ENCODE data around the gene DMGDH. TPM values are rescaled to one million over a fixed set of nuclear protein-coding genes. Genes with fewer than 3 reads are reported as not detected.

DMGDH gene
- 0.65 TPM for polyA plus RNA-seq (2013, experiment 1 of 2; ENCODE audit: insufficient read length)
- polyA plus RNA-seq (2013, experiment 2 of 2; ENCODE audit: insufficient read length) = 0.43 TPM

DNA sequence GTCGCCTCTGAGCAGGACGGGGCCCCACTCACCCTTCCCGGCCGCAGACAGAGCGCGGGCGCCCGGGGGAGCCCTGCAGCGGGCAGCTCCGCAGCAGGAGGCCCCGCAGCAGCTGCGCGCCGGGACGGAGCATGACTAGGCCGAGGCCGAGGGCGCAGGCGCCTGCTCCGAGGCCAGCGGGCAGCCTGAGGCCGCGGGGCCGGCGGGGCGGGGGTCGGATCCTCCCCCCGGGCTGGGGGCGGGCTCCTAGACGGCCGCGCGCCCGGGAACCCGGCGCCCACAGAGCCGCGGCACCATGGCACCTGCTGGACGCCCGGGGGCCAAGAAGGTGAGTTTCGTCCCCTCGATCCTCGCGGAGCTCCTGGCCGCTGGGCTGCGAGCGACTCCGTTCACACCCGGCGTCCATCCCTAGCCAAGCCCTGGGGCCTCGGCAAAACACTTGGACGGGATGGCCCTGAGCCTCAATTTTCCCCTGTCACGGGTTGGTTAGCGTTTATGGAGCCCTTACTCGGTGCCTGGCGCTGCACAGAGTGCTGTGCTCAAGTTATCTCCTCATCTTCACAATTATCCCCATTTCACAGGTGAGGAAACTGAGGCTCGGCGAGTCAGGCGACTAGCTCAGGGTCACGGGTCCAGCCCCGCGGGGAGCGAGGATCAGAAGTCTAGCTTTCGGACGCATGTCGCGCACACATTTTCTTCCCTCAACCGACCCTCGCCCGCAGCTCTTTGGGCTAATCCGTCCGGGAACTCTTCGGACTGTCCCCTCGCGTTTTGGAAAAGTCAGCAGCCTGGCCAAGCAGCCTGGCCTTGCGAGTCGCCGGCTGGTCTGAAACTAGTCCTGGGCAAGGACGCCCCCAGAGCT is at the start of gene DMGDH, which contains the start of gene BHMT2:
TSS of gene DMGDH (minus strand) at position 187 of the 862 bp plus-strand sequence. CDS start at position 133, 54 bp downstream.
TSS of gene BHMT2 (plus strand) at position 280 of the 862 bp plus-strand sequence. CDS start at position 296, 16 bp downstream.
- peak; percentile 49 for DNase-seq

DNA sequence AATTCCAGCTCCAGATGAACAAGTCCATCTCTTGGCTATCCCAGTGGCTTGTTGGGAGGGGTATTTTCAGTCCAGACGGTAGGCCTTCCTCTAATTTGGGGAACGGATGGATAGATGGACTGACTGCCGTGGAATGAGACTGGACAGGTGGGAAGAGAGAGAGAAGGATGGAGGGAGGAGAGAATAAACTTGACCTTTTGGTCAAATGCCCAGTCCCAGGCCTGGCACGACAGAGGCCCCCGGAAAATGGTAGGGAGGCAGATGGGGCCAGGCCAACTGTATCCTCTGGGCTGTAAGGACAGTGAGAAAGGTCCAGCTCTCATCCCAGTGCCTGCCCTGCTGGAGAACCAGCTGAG is 43.2 kb upstream of the DMGDH start:
- DNase-seq = no peak

DNA sequence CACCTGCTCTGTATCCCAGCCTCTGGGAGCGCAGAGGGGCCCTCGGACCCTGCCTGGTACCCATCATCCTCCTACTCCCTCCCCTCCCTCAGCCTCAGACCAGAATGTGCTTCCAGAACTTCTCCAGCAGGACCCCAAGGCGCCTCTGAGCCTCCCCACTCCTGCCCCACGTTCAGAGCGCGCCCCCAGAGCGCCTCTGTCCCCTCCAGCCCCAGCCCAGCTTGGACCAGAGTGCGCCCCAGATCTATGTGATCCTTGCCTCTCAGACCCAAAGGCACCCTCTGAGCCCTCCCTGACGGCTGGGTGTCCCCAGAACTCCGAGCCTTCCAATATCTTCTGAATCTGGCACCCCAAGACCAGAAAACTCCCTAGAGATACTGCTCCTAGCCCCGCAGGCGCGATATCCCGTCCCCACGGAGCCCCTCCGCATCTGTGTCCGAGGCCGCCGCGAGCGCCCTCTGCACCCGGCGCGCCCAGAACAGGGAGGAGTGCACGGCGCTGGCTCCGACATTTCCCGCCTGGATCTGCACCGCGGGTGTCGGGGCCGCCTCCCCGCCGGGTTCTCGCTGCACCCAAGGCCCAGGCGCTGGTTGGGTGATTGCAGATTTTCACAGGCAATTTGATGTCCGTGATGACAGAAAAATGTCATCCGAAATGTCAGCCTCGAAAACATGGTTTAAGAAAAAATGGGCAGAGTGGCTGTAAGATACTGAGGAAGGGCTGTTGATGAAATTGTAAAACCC is 42.7 kb upstream of the DMGDH start:
- DNase-seq = no peak

DNA sequence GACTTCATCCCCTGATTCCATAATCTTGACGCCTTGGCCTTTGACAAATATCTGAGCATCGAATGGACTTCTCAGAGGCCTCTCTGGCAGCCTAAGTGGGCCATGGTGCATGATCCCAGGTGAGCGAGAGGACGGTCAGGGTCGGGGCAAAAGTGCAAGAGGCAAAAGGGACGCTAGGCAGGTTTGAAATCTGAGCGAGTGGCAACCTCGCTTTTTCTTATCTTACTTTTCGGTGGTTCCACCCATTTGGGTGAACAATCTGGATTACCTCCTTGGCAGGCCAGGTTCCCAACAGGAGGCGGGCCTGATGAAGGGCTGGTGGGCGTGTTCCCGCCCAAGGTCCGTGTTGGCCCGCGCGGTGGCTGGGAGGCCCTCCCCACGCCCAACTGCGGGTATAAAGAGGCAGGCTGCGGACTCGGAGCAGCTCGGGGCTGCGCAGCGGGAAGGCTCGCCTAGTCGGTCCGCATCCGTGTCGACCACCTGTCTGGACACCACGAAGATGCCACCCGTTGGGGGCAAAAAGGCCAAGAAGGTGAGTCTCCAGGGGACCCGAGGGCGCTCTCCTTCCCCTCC is 42.0 kb upstream of the DMGDH start, which contains the start of gene BHMT:
TSS of gene BHMT (plus strand) at position 423 of the 573 bp plus-strand sequence. CDS start at position 500, 77 bp downstream.
- DNase-seq = no peak

DNA sequence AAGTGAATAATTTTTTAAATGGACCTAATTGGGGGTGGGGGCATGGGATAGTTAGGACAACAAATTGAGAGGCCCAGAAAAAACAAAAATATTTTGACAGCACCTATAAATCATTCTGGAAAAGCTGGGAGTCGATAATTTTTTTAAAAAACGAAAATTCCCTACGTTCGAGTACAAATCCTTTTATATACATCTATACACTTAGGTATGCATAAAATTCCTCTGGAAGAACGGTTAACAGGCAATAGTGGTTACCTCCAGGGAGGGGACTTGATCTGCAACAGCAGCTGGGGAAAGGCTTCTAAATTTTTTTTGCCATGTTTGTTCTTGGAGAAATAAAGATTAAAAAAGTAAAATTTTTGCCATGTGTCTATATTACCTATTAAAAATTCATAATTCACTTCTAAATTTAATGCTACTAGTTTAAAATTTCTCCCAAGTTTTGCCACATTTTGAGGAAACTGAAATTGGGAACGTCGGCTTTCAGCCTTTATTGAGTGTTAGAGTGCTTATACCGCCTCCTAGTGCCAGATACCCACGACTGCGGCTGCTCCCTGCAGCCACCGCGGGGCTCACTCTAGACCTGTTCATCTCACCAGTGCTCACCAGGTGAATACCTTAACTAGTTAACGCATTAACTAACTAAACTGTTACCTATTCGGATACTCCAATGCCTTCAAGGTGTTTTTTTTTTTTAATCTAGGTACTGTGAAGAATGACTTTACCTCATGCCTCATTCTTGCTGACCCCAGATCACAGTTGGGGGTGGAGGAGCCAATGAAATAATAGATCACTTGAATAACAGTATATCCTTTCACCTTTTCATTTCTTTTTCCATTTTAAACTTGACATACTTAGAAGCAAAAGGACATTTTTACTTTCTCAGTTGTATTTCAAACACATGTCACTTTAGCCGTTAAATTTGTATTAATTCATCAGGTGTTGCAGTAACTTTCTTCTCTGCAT is 40.3 kb upstream of the DMGDH start:
- DNase-seq = no peak

DNA sequence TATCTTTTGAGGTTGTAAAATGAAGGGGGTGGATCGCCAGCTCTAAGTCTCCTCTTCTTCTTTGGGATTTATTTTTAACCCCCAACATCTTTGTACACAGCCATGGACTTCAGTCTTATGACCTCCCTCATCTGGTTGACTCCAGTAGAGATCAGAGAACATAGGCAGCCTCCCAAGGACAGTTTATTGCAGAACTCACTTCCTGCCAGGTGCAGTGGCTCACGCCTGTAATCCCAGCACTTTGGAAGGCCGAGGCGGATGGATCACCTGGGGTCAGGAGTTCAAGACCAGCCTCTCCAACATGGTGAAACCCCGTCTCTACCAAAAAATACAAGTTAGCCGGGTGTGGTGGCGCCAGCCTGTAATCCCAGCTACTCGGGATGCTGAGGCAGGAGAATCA is 39.3 kb upstream of the DMGDH start:
- DNase-seq = no peak

DNA sequence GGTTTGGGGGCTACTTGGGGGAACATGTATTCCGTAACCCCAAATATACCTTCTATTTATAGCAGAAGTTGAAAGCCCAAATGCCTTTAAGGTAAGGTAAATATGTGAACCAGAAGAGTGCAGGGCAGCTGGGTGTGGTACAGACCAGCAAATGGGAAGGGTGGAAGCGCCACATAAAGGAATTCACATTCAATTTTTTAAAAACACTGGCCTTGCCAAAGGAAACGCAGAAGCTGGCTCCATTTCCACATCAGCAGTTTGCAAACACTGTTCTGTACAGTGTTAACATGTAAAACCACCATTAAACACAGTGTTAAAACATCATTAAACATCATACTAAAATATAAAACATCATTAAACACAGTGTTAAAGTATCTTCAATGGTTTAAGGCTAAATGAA is 38.6 kb upstream of the DMGDH start:
- DNase-seq = no peak

DNA sequence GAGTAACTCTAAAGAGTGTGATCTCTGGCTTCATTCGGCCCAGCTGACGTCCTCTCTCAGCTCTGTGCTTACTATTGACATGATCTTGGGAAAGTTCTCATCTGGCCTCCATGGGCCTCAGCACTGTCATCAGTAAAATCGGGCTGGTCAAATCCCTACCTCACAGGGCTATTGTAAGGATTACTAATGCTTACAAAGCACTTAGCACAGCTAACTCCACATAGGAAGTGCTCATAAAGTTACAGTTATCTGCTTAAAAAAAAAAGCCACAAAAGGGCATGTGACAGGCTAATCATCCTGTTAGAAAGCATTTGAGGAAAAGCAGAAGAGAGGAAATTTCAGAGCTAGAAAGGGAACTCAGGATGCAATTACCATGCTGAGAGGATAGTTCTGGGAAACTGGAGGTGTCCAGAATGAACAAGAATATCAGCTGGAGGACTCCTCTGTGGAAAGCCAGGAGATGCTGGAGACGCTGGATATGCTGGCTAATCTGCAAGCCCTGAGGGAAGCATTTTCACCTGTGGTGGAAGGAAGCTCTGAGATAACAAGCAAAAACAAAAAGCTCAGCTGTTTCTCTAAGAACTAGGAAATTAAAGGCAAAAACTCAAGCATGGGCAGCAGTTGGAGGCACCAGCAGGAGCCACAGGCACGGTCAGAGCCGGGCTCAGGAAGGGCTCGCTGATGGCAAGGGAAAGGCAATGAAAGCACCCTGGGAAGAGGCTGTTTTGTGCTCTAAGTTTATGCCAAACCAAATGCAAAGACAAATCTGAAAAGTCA is 37.7 kb upstream of the DMGDH start:
- peak; percentile 7 for DNase-seq

DNA sequence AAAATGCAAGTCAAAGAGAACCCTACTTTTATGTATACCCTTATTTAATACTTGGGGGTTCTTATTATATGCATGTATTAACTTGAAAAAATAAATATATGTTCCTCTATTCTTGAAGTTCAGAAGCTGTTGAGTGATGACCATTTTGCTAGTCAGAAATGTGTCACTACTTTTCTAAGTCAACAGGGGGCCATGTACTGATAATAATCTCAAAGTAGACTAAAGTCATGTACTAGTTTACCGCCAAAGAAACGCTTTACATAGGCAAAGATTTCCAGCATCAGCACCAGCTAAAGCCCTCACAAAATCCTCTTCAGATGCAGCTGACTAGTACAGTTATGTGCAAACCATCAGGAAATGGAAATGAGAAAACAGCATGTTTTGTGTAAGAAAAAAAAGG is 36.4 kb upstream of the DMGDH start:
- no peak for DNase-seq

DNA sequence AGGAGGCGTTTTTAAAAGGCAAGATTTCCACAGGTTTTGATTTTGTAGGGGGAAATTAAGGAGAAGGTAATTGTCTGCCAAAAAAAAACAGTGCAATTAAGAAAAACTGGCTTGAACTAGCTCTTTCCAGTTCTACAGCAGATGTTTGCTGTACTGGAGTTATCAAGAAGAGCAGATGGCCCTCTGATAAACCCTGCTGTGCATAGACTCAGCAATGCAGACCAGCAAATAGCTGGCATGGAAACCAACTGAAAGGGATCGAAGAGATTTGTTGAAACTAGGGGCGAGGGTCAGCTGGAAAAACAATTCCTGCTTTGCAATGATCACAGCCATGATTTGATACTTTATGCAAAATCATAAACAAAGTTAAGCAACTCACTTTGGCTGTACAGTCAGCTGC is 24.3 kb upstream of the DMGDH start:
- no peak for DNase-seq

DNA sequence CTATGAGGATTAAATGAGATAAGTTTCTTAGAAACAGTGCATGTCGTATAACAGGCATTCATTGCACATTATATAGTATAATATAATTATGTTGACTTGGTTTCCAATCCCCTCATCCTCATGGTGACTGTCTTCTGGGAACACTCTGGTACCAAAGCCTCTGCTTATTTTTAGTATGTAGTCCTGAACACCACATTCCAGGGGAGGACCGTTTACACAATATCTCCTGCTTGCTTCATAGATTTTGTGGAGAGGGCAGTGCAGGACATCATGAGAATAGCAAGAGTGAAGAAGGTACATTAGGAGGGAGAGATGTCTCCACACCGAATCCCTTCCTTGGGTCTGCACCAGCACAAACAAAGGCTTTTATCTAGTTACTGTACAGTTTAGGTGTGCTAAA is 21.6 kb upstream of the DMGDH start:
- no peak for DNase-seq

DNA sequence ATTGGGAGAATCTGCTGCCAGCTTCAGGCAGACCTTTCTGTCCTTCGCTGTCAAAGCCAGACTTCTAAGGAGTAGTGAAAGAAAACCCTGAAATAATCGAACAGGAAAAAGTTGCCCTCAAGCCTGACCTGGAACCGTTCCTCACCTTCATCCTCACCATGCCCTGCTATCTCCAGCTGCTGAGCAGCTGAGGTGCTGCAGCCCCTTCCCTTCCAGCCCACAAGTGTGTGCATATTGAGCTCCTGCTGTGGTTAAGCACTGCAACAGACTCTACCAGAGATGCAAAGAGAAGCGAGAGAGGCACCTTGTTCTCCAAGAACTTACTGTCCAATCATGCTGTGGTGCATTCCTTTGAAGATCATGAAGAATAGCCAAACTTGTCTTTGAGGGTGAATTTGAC is 19.0 kb upstream of the DMGDH start:
- no peak for DNase-seq

DNA sequence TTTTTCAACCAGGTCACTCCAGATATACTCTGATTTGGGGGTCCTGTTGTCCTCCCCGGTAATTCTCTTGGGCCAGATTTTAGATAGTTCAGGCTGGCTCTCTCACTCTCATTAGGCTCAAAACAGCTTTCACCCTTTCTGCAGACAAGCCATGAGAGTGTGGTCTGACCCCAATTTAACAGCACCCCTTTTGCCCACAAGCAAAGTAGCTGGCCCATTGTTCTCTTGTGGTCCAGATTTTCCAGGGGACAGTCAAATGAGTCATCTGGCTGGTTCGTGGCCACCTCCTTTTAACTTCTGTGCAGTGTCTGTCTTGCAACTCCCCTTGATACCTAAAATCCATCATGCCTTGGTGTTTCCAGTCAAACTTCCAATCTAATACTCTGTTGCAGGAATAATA is 16.6 kb upstream of the DMGDH start:
- DNase-seq = no peak

DNA sequence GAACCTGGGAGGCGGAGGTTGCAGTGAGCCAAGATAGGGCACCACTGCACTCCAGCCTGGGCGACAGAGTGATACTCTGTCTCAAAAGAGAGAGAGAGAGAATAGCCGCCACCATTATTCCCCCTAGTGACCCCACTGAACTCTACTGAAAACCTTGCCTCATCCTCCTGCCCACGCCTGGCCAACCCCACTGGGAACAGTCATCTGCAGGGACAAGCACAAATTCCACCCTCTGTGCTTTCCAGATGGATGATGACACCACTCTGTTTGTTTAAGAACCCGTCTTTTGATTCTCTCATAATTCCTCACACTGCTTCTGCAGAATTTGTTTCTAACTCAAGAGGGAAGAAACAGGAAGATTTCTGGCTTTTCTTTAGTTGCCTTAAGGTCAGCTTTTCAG is 12.3 kb upstream of the DMGDH start:
- DNase-seq = no peak

DNA sequence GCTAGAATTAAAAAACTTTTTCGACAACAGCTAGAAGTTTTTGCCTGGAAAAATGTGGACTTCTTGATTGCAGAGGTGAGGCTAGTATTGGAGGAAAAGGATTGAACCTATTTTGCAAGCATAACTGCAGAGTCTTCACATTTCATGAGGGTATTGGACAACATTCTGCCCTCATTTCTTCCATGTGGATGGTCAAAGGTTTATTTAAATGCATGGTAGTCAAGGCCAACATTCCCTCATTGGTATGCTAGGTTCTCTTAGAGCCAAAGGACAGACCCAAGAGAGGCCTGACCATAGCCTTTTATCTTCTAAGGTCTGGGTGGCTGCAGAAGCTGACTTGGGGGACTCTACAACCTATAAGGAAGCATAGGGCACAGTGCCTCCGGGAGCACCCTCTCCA is 11.3 kb upstream of the DMGDH start:
- no peak for DNase-seq

DNA sequence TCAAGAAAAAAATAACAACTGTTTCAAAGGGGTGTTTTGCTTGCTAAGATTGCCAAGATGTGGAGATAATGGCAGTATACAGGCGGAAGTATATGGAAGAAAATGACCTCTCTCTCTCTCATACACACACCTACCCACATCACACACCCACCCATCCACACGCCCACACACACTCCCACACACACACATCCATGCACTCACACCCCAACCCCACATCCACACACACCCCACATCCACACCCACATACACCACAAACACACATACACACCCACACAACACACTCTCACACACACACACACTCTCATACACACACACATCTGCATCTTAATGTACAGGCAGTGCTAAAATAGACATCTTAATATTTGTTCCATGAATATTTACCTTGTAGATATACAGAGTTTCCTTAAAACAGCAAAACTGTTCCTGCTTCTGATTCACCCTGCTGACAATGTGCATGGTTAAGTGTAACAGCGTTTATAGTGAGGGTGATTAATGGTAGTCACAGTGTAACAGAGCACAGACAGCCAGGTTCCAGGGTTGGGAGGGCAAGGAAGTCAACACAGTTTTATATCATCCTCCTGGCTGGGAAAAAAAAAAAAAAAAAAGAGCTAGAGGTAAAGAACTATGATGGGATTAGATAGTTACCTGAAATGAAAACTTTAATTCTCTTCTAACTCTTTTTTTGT is 8.3 kb upstream of the DMGDH start:
- peak; percentile 14 for DNase-seq

DNA sequence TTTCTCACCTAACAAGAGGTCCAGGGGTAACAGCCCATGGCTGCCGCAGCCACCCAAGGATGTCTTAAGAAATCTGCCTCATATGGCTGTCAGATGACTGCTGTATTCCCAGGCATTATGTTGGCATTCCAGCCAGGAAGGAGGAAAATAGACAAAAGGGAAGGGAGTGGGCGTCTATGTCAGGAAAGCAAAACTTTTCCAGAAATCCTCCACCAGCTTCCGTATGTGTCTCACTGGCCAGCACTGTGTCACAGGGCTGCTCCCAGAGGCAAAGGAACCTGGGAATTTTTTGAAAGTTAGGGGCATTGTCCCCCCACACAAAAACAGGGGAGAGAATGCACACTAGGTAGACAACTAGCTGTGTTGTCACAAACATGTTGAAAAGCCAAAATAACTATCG is 7.3 kb upstream of the DMGDH start:
- no peak for DNase-seq

DNA sequence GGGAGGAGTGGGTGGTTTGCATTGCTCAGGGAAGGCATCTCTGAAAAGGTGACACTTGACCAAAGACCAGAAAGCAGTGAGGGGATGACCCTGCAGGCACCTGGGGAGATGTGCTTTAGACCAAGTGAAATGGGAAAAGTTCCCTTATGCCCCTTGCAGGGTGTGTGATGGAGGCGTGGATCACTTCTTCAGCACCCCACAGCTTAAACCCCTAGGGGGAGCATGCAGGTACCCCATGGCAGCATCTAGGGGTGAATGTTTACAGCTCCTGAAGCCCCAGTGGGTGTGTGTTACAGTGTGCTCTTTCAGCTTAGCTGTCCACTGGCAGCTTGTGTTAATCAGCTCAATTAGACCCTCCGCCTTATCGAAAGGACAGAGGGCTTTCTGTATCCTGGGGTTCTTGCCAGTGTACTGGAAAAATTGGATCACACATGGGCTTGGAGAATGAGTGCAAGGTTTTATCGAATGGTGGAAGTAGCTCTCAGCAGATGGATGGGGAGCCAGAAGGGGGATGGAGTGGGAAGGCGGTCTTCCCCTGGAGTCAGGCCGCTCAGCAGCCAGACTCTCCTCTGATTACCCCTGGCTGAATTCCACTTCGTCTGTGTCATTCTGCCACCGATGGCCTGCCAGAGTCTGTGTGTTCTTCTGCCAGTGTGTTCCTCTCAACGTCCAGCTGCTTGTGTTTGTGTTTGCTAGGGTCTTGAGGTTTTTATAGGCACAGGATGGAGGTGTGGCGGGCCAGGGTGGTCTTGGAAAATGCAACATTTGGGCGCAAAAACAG is 6.4 kb upstream of the DMGDH start:
- DNase-seq = no peak

DNA sequence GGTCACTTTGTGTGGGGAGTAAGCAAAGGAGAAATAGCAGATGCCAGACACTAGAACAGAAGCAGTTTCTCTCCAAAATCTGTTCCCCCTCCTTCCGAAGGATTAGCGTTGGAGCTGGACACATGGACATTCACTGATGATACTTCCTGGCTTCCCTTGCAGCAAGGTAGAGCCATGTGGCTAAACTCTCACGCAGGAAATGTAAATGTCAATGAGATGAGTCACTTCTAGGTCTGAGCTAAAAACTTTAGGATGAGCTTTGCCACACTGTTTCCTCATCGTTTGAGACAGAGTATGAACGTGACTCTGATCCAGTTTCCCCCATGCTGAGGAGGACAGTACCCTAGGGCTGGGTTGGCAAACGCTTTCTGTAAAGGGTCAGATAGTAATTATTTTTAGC is 5.2 kb upstream of the DMGDH start:
- peak; percentile 66 for DNase-seq

DNA sequence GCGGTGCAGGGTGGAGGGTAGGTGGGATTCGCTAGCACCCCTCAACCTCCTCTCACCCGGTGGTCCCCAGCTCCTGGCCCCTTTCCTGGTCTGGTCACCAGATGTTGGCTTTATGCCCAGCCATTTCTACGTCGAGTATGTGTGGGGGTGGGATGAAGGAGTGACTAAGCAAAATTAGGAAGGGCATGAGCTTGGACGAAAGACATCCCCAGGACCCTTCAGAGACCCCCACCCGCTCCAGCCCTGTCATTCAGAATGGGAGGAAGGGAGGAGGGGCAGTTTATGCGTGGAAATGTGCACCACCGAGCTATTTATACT is 835 bp upstream of the DMGDH start:
- peak; percentile 30 for DNase-seq
